Naive B cell (primary cell): ENCODE data around the gene RPS18. TPM values are rescaled to one million over a fixed set of nuclear protein-coding genes. Genes with fewer than 3 reads are reported as not detected.

Experiments
- ATAC-seq, 2 donors: fragments of 150-1000 bp; cut with Tn5 transposase; 2 replicates each; pipeline ENCODE4 v1.10.0; 2021; ENCODE audit warnings: low read depth in 2 of 2, mild to moderate bottlenecking in 2 of 2, moderate library complexity in 2 of 2
- DNase-seq: peaks from one replicate; pipeline ENCODE4 v3.0.0; 2022
- H3K27ac Mint-ChIP-seq, 6 donors: one replicate each; pipeline ENCODE4 v1.8.0; 2020 to 2022; ENCODE audit warnings: mild to moderate bottlenecking in 6 of 6, mixed read lengths in 6 of 6, moderate library complexity in 5 of 6, inconsistent platforms in 2 of 6
- H3K27me3 Mint-ChIP-seq, 3 donors: one replicate each; pipeline ENCODE4 v1.8.0; 2021 to 2022; ENCODE audit warnings: mixed read lengths in 3 of 3, mild to moderate bottlenecking in 1 of 3
- H3K36me3 Mint-ChIP-seq, 2 donors: one replicate each; pipeline ENCODE4 v1.8.0; 2020 to 2022; ENCODE audit warnings: mixed read lengths in 2 of 2, inconsistent platforms in 1 of 2, mild to moderate bottlenecking in 1 of 2
- H3K4me1 Mint-ChIP-seq, 3 donors: one replicate each; pipeline ENCODE4 v1.8.0; 2020 to 2022; ENCODE audit warnings: mixed read lengths in 3 of 3, inconsistent platforms in 1 of 3, mild to moderate bottlenecking in 1 of 3, moderate library complexity in 1 of 3
- H3K4me3 Mint-ChIP-seq, 8 donors: one replicate each; pipeline ENCODE4 v1.8.0; 2020 to 2022; ENCODE audit warnings: mild to moderate bottlenecking in 8 of 8, mixed read lengths in 8 of 8, moderate library complexity in 8 of 8, inconsistent platforms in 2 of 8
- H3K9me3 Mint-ChIP-seq, 7 donors: one replicate each; pipeline ENCODE4 v1.8.0; 2020 to 2022; ENCODE audit warnings: mixed read lengths in 7 of 7, mild to moderate bottlenecking in 5 of 7, inconsistent platforms in 2 of 7, moderate library complexity in 1 of 7
- polyA plus RNA-seq, 6 donors: library from polyadenylated mRNA; unstranded; fragments of 300-500 nt; fragmentation: Illumina TruSeq; gene quantifications; one replicate each; pipeline ENCODE4 v1.2.3, GENCODE V29; 2021; ENCODE audit warnings: low read depth in 6 of 6

The RPS18 gene
- polyA plus RNA-seq, 6 donors from 2014 or later = 6,561 to 10,092 (median 8,290) TPM

DNA sequence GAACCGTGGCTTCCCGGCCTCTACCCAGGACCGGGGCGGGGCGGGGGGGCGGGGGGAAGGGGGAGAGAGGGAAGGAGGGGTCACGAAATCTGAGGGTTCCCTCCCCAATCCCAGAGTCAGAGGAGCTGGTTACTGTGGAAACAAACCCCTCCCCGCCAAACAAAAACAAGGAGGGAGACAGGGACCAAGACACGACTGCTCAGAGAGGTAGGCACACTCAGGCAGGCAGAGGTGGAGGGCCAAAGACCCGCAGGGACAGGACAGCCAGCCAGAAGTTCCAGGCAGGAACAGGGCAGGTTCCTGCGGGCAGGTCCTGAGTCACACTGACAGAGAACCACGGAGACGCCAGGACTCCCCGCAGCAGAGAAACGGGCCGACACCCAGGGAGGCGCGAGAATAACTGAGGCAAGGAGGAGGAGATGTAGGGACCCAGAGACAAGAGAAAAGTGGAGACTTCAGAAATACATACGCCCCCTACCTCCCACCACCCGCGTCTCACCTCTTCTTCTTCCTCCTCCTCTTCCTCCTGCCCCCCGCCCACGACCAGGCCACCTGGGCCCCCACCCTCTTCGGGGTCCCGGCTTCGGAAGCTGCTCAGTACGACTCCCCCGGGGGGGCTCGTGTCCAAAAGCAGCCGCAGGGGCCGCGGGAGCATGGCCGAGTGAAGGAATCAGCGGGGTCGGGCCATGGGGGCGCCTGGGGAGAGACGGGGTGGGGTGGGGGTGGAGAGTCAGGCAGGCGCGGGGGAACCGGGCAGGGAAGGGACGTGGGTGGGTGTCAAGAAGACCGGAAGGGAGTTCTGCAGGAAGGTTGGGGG lies 26.3 kb downstream of the RPS18 start:
- H3K4me1 Mint-ChIP-seq = peaks cover 32 to 58% (median 50%) of the 10 kb centered on the region in 3 donors
- no peaks in the 10 kb centered on the region for H3K27me3 Mint-ChIP-seq
- peaks cover 0 to 3% (median 0%) of the 10 kb centered on the region in 7 donors for H3K9me3 Mint-ChIP-seq
- DNase-seq (peak; percentile 64), ATAC-seq (peak; percentile 19 to 27)
- H3K36me3 Mint-ChIP-seq = peaks cover 0 to 14% of the 10 kb centered on the region in 2 donors
- H3K27ac Mint-ChIP-seq = peak overlapping the region; percentile 99 to 100 (median 100)
- peak overlapping the region; percentile 95 to 100 (median 99) for H3K4me3 Mint-ChIP-seq

- DNase-seq = peak; percentile 66
- ATAC-seq = peak; percentile 27 to 37
- Mint-ChIP-seq H3K4me3 (peak within 1 kb of the TSS; percentile 95 to 100 (median 99)), H3K9me3 (peaks cover 0 to 3% (median 0%) of the 10 kb centered on the region in 7 donors), H3K4me1 (peaks cover 35 to 57% (median 53%) of the 10 kb centered on the region in 3 donors), H3K27ac (peak within 1 kb of the TSS; percentile 99 to 100 (median 100)), H3K27me3 (no peaks in the 10 kb centered on the region), H3K36me3 (peaks cover 0 to 19% of the 10 kb centered on the region in 2 donors)
Observed at GRCh38 chr6:33298773-33299236, 26.9 kb downstream of the RPS18 start, which contains the start of gene RGL2. RGL2 (minus strand) TSS chr6:33298942; CDS start chr6:33298610, 332 bp downstream.

- ATAC-seq = peak; percentile 83
- Mint-ChIP-seq H3K9me3 (peaks cover 0 to 3% (median 0%) of the 10 kb centered on the region in 7 donors), H3K27me3 (no peaks in the 10 kb centered on the region), H3K36me3 (peaks cover 0 to 21% of the 10 kb centered on the region in 2 donors), H3K4me1 (peaks cover 37 to 55% (median 52%) of the 10 kb centered on the region in 3 donors), H3K27ac (peak overlapping the region; percentile 99 to 100 (median 99)), H3K4me3 (peak overlapping the region; percentile 95 to 100 (median 99))
- DNase-seq = peak; percentile 91
Observed at GRCh38 chr6:33299237-33299944, 27.5 kb downstream of the RPS18 start.

- peaks cover 0 to 21% of the 10 kb centered on the region in 2 donors for H3K36me3 Mint-ChIP-seq
- H3K27ac Mint-ChIP-seq = peak overlapping the region in 4 of 6 donors; percentile 67 to 100 (median 96)
- H3K4me3 Mint-ChIP-seq = peak overlapping the region in 2 of 8 donors; percentile 42 to 98
- DNase-seq (no peak), ATAC-seq (no peak)
- H3K9me3 Mint-ChIP-seq = peaks cover 0 to 3% (median 0%) of the 10 kb centered on the region in 7 donors
- H3K4me1 Mint-ChIP-seq = peaks cover 54 to 66% (median 62%) of the 10 kb centered on the region in 3 donors
- no peaks in the 10 kb centered on the region for H3K27me3 Mint-ChIP-seq
Observed at GRCh38 chr6:33301877-33302276, 30.0 kb downstream of the RPS18 start.

GRCh38 chr6:33304216-33304615 lies 32.3 kb downstream of the RPS18 start:
- ATAC-seq (no peak), DNase-seq (no peak)
- H3K9me3 Mint-ChIP-seq = peaks cover 0 to 3% (median 0%) of the 10 kb centered on the region in 7 donors
- no peaks in the 10 kb centered on the region for H3K27me3 Mint-ChIP-seq
- peaks cover 5 to 15% of the 10 kb centered on the region in 2 donors for H3K36me3 Mint-ChIP-seq
- H3K4me3 Mint-ChIP-seq = no peak overlapping the region
- peaks cover 48 to 70% (median 56%) of the 10 kb centered on the region in 3 donors for H3K4me1 Mint-ChIP-seq
- peak overlapping the region in 1 of 6 donors; percentile 73 for H3K27ac Mint-ChIP-seq

- peak overlapping the region in 1 of 8 donors; percentile 59 for H3K4me3 Mint-ChIP-seq
- H3K27me3 Mint-ChIP-seq = no peaks in the 10 kb centered on the region
- peak overlapping the region in 4 of 6 donors; percentile 24 to 92 (median 77) for H3K27ac Mint-ChIP-seq
- no peaks in the 10 kb centered on the region for H3K9me3 Mint-ChIP-seq
- DNase-seq (no peak), ATAC-seq (no peak)
- peaks cover 40 to 64% (median 48%) of the 10 kb centered on the region in 3 donors for H3K4me1 Mint-ChIP-seq
- H3K36me3 Mint-ChIP-seq = peaks cover 5 to 15% of the 10 kb centered on the region in 2 donors
Observed at GRCh38 chr6:33305052-33305451, 33.2 kb downstream of the RPS18 start.

GRCh38 chr6:33306356-33306755 lies 34.5 kb downstream of the RPS18 start:
- Mint-ChIP-seq H3K27me3 (no peaks in the 10 kb centered on the region), H3K4me1 (peaks cover 35 to 67% (median 42%) of the 10 kb centered on the region in 3 donors), H3K36me3 (peaks cover 5 to 15% of the 10 kb centered on the region in 2 donors), H3K9me3 (no peaks in the 10 kb centered on the region), H3K27ac (peak overlapping the region in 4 of 6 donors; percentile 50 to 89 (median 80)), H3K4me3 (peak overlapping the region in 6 of 8 donors; percentile 0 to 59 (median 29))
- no peak for ATAC-seq
- no peak for DNase-seq

DNA sequence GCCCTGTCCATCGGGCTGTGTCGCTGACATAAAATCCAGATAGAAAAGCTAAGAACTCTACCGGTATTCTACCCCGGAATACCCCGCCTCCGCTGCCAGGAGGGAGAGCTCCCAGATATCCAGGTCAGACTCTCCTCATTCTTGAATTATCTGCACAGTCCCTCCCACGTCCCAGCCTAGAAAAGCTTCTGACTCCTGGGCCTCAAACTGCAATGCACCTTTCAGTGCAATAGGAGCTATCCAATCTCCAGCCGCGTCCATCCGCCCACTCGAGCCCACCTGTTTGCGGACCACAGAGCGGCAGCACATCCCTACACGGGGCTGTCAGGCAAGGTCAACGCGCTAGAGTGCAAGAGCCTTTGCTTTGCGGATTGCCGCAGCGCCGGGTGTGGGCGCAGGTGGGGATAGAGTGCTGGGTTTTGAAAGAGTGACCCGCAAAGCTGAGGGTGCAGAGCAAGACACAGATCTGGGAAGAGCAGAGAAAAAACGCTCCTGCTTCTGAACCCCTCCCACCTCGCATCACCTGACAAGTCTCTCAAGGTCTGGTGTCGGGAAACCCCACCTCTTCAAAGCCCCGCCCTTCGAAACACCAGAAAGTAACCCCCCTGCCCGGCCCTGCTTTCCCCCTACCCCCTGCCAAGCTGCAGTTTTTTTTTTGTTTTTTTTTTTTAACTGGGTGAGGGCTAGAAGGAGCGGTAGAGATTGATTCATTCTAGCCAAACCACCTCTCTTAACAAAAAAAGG lies 40.7 kb downstream of the RPS18 start:
- ATAC-seq (peak; percentile 33 to 40), DNase-seq (peak; percentile 80)
- H3K36me3 Mint-ChIP-seq = peaks cover 10 to 13% of the 10 kb centered on the region in 2 donors

DNA sequence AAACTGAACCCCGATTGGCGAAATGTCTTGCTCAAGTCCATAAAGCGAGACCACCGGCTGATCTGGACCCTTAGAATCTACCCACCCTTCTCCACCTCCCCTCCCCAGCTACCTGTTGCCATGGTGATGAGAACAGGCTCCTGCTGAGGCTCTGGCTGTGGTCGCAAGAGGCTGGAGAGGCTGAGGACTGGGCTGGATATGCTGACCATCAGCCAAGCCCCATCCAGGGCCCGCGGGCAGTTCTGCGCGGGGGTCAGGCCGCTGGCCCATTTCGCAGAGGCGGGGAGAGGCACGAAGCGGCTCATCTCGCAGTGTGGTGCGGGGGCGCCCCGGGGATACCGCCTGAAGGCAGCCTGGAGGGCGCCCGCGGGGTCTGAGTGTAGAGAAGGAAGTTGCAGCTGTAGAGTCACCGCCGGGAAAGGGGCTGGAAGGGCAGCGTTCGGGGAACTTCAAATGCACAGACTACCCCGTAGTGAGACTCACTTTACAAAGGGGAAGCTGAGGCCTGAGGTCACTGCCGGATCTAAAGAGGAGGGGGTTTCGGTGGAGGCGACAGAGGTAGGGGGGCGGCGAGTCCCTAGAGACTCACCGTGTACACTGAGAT lies 41.3 kb downstream of the RPS18 start:
- Mint-ChIP-seq H3K27me3 (no peaks in the 10 kb centered on the region), H3K36me3 (peaks cover 10 to 13% of the 10 kb centered on the region in 2 donors), H3K9me3 (no peaks in the 10 kb centered on the region), H3K4me3 (peak overlapping the region; percentile 94 to 100 (median 99)), H3K4me1 (peaks cover 53 to 78% (median 69%) of the 10 kb centered on the region in 3 donors), H3K27ac (peak overlapping the region; percentile 99 to 100 (median 100))
- DNase-seq (peak; percentile 65), ATAC-seq (peak; percentile 10 to 14)

More for the DNA sequence above, 40.7 kb downstream of the RPS18 start:
- Mint-ChIP-seq H3K9me3 (no peaks in the 10 kb centered on the region), H3K4me1 (peaks cover 54 to 79% (median 66%) of the 10 kb centered on the region in 3 donors), H3K27me3 (no peaks in the 10 kb centered on the region), H3K4me3 (peak overlapping the region; percentile 94 to 100 (median 99)), H3K27ac (peak overlapping the region; percentile 99 to 100 (median 100))

- ATAC-seq (peak; percentile 63 to 65), DNase-seq (peak; percentile 95)
- H3K9me3 Mint-ChIP-seq = no peaks in the 10 kb centered on the region
- no peaks in the 10 kb centered on the region for H3K27me3 Mint-ChIP-seq
- H3K27ac Mint-ChIP-seq = peak within 1 kb of the TSS; percentile 99 to 100 (median 100)
- peak within 1 kb of the TSS; percentile 94 to 100 (median 99) for H3K4me3 Mint-ChIP-seq
- peaks cover 54 to 78% (median 71%) of the 10 kb centered on the region in 3 donors for H3K4me1 Mint-ChIP-seq
- H3K36me3 Mint-ChIP-seq = peaks cover 5 to 20% of the 10 kb centered on the region in 2 donors
Observed at GRCh38 chr6:33313709-33314514, 42.0 kb downstream of the RPS18 start, which contains the start of gene TAPBP. TAPBP (minus strand) TSS chr6:33314078; CDS start chr6:33314041, 37 bp downstream.

DNA sequence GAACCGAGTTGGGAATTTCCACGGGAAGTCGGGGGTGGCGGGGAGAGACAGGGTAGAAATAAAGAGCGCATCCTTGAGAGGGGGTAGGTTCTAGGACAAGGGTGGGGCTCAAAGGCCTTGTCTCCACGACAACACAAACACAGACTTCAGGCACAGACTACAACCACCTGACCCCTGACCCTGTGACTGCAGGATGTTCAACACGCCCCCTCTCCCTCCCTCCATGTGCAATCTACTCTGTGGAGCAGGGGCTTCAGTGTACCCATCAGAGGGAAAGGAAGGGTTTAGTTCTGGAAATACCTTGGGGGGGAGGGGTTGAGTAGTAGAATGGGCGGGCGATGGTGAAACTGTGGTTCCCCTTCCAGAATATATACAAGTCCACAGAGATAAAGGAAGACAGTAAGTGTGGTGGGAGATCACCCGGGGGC lies 42.7 kb downstream of the RPS18 start:
- peak overlapping the region; percentile 99 to 100 (median 100) for H3K27ac Mint-ChIP-seq
- peaks cover 59 to 80% (median 77%) of the 10 kb centered on the region in 3 donors for H3K4me1 Mint-ChIP-seq
- DNase-seq (peak; percentile 76), ATAC-seq (peak; percentile 46 to 55)
- H3K27me3 Mint-ChIP-seq = no peaks in the 10 kb centered on the region
- no peaks in the 10 kb centered on the region for H3K9me3 Mint-ChIP-seq
- peak overlapping the region; percentile 94 to 100 (median 99) for H3K4me3 Mint-ChIP-seq
- peaks cover 8 to 26% of the 10 kb centered on the region in 2 donors for H3K36me3 Mint-ChIP-seq
